ENCODE measurements around the gene ZNF423. TPM values are rescaled to one million over a fixed set of nuclear protein-coding genes. Genes with fewer than 3 reads are reported as not detected.

ZNF423 gene
- total RNA-seq, 2 donors from 2014 or later = 4.7 to 7.3 TPM

DNA sequence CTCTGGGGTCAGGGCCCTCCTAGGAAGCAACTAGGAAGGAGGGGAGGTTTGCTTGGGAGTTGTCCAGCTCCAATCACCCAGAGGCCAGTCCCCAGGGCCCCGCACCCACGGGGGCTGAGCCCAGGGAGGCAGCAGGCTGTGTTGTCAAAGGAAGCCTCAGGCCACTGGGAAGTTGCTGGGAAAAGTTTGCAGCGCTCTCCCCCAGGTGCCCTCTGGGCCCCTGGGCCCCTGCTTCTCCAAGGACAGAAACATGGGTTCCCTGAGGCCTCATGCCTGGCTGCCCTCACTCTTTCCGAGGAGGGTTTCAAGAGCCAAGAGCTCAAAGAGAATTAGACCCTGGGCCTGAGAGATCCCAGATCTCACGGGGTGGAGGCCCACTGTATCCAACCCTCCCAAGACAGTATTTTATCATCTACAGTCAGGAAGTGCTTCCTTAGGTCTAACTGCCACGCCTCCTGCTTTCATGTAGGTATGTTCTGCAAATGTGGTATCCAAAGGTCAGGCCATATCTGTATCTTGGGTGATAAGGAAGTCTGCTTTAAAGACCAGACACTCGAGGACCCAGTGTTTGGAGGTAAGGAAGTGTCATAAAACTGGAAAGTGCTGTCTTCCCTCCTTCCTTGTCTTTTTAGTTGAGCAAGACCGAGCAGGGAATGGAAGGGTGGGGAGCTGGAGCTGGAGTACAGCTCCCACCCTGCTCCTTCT is 44.2 kb upstream of the ZNF423 start:
- Histone ChIP-seq H3K27ac (peak overlapping the region; percentile 64), H3K4me1 (peaks cover 7% of the 10 kb centered on the region), H3K9me3 (no peaks in the 10 kb centered on the region), H3K27me3 (no peaks in the 10 kb centered on the region), H3K36me3 (no peaks in the 10 kb centered on the region), H3K4me3 (no peak overlapping the region), H3K9ac (ENCODE audit: low read depth in 2 of 2, low read length in 2 of 2) (peak overlapping the region in 1 of 2 donors; percentile 49)
- DNase-seq = peak; percentile 75
- TF ChIP-seq, protein P1, sequence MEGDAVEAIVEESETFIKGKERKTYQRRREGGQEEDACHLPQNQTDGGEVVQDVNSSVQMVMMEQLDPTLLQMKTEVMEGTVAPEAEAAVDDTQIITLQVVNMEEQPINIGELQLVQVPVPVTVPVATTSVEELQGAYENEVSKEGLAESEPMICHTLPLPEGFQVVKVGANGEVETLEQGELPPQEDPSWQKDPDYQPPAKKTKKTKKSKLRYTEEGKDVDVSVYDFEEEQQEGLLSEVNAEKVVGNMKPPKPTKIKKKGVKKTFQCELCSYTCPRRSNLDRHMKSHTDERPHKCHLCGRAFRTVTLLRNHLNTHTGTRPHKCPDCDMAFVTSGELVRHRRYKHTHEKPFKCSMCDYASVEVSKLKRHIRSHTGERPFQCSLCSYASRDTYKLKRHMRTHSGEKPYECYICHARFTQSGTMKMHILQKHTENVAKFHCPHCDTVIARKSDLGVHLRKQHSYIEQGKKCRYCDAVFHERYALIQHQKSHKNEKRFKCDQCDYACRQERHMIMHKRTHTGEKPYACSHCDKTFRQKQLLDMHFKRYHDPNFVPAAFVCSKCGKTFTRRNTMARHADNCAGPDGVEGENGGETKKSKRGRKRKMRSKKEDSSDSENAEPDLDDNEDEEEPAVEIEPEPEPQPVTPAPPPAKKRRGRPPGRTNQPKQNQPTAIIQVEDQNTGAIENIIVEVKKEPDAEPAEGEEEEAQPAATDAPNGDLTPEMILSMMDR (IDR thresholded peaks at IDR 0.05) = no peak
- intact Hi-C loops (cut with DNase I) = no loop called here

DNA sequence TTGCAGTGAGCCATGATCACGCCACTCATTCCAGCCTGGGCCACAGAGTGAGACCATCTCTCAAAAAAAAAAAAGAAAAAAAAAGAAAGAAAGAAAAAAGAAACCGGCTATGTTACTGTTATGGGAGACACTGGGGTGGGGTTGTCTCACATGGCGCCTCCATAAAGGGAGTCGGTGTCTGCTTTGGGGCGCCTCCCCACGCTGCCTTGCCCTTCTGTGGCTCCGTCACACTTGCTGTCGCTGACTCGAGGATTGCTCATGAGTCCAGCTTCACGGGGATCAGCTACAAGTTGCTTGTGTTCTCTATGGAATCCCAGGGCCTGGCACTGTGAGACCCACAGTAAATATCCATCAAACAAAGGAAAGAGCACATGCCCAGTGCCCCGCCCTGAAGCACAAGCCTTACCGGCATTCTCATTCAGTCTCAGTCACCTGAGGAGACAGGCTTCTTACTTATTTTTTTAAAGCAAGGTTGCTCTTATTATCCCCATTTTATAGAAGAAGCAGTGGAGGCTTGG is 40.6 kb upstream of the ZNF423 start:
- Histone ChIP-seq H3K27me3 (no peaks in the 10 kb centered on the region), H3K4me1 (peaks cover 7% of the 10 kb centered on the region), H3K36me3 (no peaks in the 10 kb centered on the region), H3K9me3 (no peaks in the 10 kb centered on the region), H3K4me3 (no peak overlapping the region), H3K9ac (ENCODE audit: low read depth in 2 of 2, low read length in 2 of 2) (no peak overlapping the region), H3K27ac (no peak overlapping the region)
- DNase-seq = peak; percentile 29
- intact Hi-C loops (cut with DNase I) = no loop called here
- TF ChIP-seq, protein P1 (IDR thresholded peaks at IDR 0.05) = no peak

DNA sequence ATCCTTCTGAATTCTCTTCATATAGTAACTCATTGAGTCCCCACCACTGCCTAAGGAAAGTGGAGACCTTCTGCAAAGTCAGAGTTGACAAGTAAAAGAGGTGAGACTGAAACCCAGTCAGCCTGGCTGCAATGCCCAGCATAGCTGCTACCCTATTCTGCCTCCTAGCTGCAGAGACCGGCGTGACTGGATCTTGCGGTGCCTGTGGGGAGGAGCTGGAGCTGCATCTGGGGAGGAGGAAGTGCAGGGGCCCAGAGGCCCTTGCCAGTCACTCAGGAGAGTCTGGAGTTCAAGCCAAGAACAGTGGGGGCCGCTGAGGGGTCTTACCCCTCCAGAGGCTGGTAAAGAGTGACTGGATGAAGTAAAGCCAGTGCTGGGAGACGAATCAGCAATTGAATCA is 35.0 kb upstream of the ZNF423 start:
- peak; percentile 74 for DNase-seq

DNA sequence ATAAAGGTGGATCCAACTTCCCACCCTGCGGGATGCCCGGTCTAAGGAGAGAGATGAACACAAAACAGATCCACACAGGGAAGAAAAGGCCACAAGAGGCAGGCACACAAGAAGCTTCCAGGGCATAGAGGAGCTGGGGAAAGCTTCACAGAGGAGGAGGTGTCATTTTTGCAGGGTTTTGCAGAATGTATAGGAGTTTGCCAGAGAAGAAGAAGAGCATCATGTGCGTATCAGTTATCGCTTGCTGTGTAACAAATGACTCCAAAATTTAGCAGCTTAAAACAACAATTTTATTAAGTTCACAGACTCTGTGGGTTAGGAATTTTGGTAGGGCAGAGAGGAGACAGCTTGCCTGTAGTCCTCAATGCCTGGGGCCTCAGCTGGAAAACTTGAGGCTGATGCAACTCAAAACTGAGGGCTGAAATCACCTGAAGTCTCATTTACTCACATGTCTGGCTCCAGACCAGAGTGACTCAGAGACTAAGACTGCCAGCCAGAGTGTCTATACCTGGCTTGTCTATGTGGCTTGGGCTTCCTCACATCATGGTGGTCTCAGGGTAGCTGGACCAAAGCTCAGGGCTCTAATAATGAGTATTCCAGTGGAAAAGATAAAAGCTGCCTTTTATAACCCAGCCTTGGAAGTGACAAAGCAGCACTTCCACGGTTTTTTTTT is 33.9 kb upstream of the ZNF423 start:
- Histone ChIP-seq H3K4me3 (no peak overlapping the region), H3K27ac (no peak overlapping the region), H3K27me3 (no peaks in the 10 kb centered on the region), H3K36me3 (no peaks in the 10 kb centered on the region), H3K9me3 (no peaks in the 10 kb centered on the region), H3K9ac (ENCODE audit: low read depth in 2 of 2, low read length in 2 of 2) (no peak overlapping the region), H3K4me1 (no peaks in the 10 kb centered on the region)
- TF ChIP-seq, protein P1 (IDR thresholded peaks at IDR 0.05) = no peak
- intact Hi-C loops (cut with DNase I) = no loop called here
- DNase-seq = no peak

More for the DNA sequence above, 35.0 kb upstream of the ZNF423 start:
- Histone ChIP-seq H3K9ac (ENCODE audit: low read depth in 2 of 2, low read length in 2 of 2) (no peak overlapping the region), H3K36me3 (no peaks in the 10 kb centered on the region), H3K27me3 (no peaks in the 10 kb centered on the region), H3K9me3 (no peaks in the 10 kb centered on the region), H3K27ac (no peak overlapping the region), H3K4me1 (no peaks in the 10 kb centered on the region), H3K4me3 (no peak overlapping the region)
- intact Hi-C loops (cut with DNase I) = no loop called here
- TF ChIP-seq, protein P1 (IDR thresholded peaks at IDR 0.05) = peak; percentile 37

GRCh38 chr16:49886554-49887094 is 30.7 kb upstream of the ZNF423 start:
- Histone ChIP-seq H3K27ac (no peak overlapping the region), H3K4me3 (no peak overlapping the region), H3K27me3 (no peaks in the 10 kb centered on the region), H3K36me3 (no peaks in the 10 kb centered on the region), H3K9ac (ENCODE audit: low read depth in 2 of 2, low read length in 2 of 2) (no peak overlapping the region), H3K9me3 (no peaks in the 10 kb centered on the region), H3K4me1 (no peaks in the 10 kb centered on the region)
- no peak for DNase-seq
- intact Hi-C loops (cut with DNase I) = no loop called here
- TF ChIP-seq, protein P1 (IDR thresholded peaks at IDR 0.05) = no peak
